ENCODE measurements around the gene GORASP1. TPM values are rescaled to one million over a fixed set of nuclear protein-coding genes. Genes with fewer than 3 reads are reported as not detected.

GORASP1 gene
- total RNA-seq, 4 donors from 2014 or later = 45.8 to 72.9 (median 61.9) TPM

GRCh38 chr3:39137435-39137936 is 30.1 kb upstream of the GORASP1 start:
- no peaks in the 10 kb centered on the region for H3K9me3 ChIP-seq
- H3K4me3 ChIP-seq = no peak overlapping the region
- WGBS, 2 donors = 96 to 98% methylated on average over 13 to 18 of the region's 18 CpGs
- no peak overlapping the region for H3K27ac ChIP-seq
- DNase-seq (ENCODE audit: low spot score in 2 of 2) = no peak
- H3K4me1 ChIP-seq = peaks cover 0 to 25% (median 14%) of the 10 kb centered on the region in 4 donors
- H3K36me3 ChIP-seq = peaks cover 0 to 71% (median 0%) of the 10 kb centered on the region in 3 donors
- no peaks in the 10 kb centered on the region for H3K27me3 ChIP-seq
- TF ChIP-seq CTCF (IDR thresholded peaks at IDR 0.05) (no peak), EP300 (IDR thresholded peaks at IDR 0.05) (no peak), POLR2A (IDR thresholded peaks at IDR 0.05) (no peak)

- Histone ChIP-seq H3K4me1 (peaks cover 0 to 18% (median 10%) of the 10 kb centered on the region in 4 donors), H3K36me3 (peaks cover 0 to 69% (median 0%) of the 10 kb centered on the region in 3 donors), H3K9me3 (no peaks in the 10 kb centered on the region), H3K27ac (no peak overlapping the region), H3K4me3 (no peak overlapping the region), H3K27me3 (no peaks in the 10 kb centered on the region)
- no peak for DNase-seq (ENCODE audit: low spot score in 2 of 2)
- TF ChIP-seq EP300 (IDR thresholded peaks at IDR 0.05) = no peak
- TF ChIP-seq POLR2A (IDR thresholded peaks at IDR 0.05) = no peak
- no peak for TF ChIP-seq CTCF (IDR thresholded peaks at IDR 0.05)
- 87 to 93% methylated on average over 17 to 20 of the region's 21 CpGs for WGBS, 2 donors
Observed at GRCh38 chr3:39136533-39137434, 29.4 kb upstream of the GORASP1 start.

- 80 to 93% methylated on average over 8 of the region's 8 CpGs for WGBS, 2 donors
- peaks cover 0 to 62% (median 0%) of the 10 kb centered on the region in 3 donors for H3K36me3 ChIP-seq
- TF ChIP-seq CTCF (IDR thresholded peaks at IDR 0.05) (no peak), EP300 (IDR thresholded peaks at IDR 0.05) (peak; percentile 44)
- no peak overlapping the region for H3K4me3 ChIP-seq
- no peak overlapping the region for H3K27ac ChIP-seq
- H3K4me1 ChIP-seq = peaks cover 0 to 3% (median 0%) of the 10 kb centered on the region in 4 donors
- no peaks in the 10 kb centered on the region for H3K9me3 ChIP-seq
- DNase-seq (ENCODE audit: low spot score in 2 of 2) = no peak
- H3K27me3 ChIP-seq = no peaks in the 10 kb centered on the region
Observed at GRCh38 chr3:39135170-39135805, 27.9 kb upstream of the GORASP1 start.

- DNase-seq (ENCODE audit: low spot score in 2 of 2) = no peak
- 85 to 86% methylated on average over 6 to 7 of the region's 7 CpGs for WGBS, 2 donors
- H3K9me3 ChIP-seq = no peaks in the 10 kb centered on the region
- H3K27me3 ChIP-seq = no peaks in the 10 kb centered on the region
- no peaks in the 10 kb centered on the region for H3K4me1 ChIP-seq
- no peak overlapping the region for H3K4me3 ChIP-seq
- no peak overlapping the region for H3K27ac ChIP-seq
- TF ChIP-seq POLR2A (IDR thresholded peaks at IDR 0.05) (no peak), EP300 (IDR thresholded peaks at IDR 0.05) (no peak), CTCF (IDR thresholded peaks at IDR 0.05) (no peak)
- H3K36me3 ChIP-seq = peaks cover 0 to 70% (median 0%) of the 10 kb centered on the region in 3 donors
Observed at GRCh38 chr3:39134305-39134704, 26.9 kb upstream of the GORASP1 start.

- TF ChIP-seq POLR2A (IDR thresholded peaks at IDR 0.05) (no peak), CTCF (IDR thresholded peaks at IDR 0.05) (no peak), EP300 (IDR thresholded peaks at IDR 0.05) (no peak)
- WGBS, 2 donors = 69 to 83% methylated on average over 6 of the region's 6 CpGs
- Histone ChIP-seq H3K36me3 (peaks cover 0 to 75% (median 0%) of the 10 kb centered on the region in 3 donors), H3K27ac (no peak overlapping the region), H3K4me1 (no peaks in the 10 kb centered on the region), H3K9me3 (no peaks in the 10 kb centered on the region), H3K27me3 (no peaks in the 10 kb centered on the region), H3K4me3 (no peak overlapping the region)
- no peak for DNase-seq (ENCODE audit: low spot score in 2 of 2)
Observed at GRCh38 chr3:39133822-39134221, 26.4 kb upstream of the GORASP1 start.

Data from tibial nerve (tissue), 4 donors.